Skeletal muscle satellite cell (primary cell): Measurements from ENCODE around the gene MST1R. TPM values are rescaled to one million over a fixed set of nuclear protein-coding genes. Genes with fewer than 3 reads are reported as not detected.

Experiments
- H3K27me3 ChIP-seq: 2 replicates; pipeline ENCODE4 v1.7.0; 2013; ENCODE audit warnings: low read length; ENCODE audit not compliant: control insufficient read depth, insufficient read depth
- H3K36me3 ChIP-seq: 2 replicates; pipeline ENCODE4 v1.7.0; 2013; ENCODE audit warnings: mild to moderate bottlenecking, control low read depth, low read length; ENCODE audit not compliant: insufficient read depth
- H3K4me1 ChIP-seq: 2 replicates; pipeline ENCODE4 v1.7.0; 2013; ENCODE audit warnings: low read length; ENCODE audit not compliant: control insufficient read depth, insufficient read depth
- H3K4me2 ChIP-seq: 2 replicates; pipeline ENCODE4 v1.7.0; 2013; ENCODE audit warnings: mild to moderate bottlenecking, low read length
- H3K4me3 ChIP-seq: 2 replicates; pipeline ENCODE4 v1.7.0; 2013; ENCODE audit warnings: low read length
- H3K9ac ChIP-seq: 2 replicates; pipeline ENCODE4 v1.7.0; 2013; ENCODE audit warnings: mild to moderate bottlenecking, low read depth, low read length, moderate library complexity
- H3K9me3 ChIP-seq: replicated peaks from 2 replicates; pipeline ENCODE4 v1.7.0; 2013; ENCODE audit warnings: mild to moderate bottlenecking, control low read depth, low read length
- small RNA-seq: library from RNA; depleted of rRNA; stranded (forward); fragments of <200 nt; gene quantifications from one replicate; pipeline ENCODE3, GENCODE V24; 2012

MST1R gene

GRCh38 chr3:49845694-49846093, 58.0 kb downstream of the MST1R start:
- Histone ChIP-seq H3K4me1 (no peaks in the 10 kb centered on the region), H3K4me2 (no peak overlapping the region), H3K36me3 (peaks cover 11% of the 10 kb centered on the region), H3K4me3 (no peak overlapping the region), H3K27me3 (no peaks in the 10 kb centered on the region), H3K9ac (no peak overlapping the region), H3K9me3 (no peaks in the 10 kb centered on the region)

GRCh38 chr3:49844464-49845183, 59.0 kb downstream of the MST1R start:
- Histone ChIP-seq H3K4me2 (no peak overlapping the region), H3K9ac (no peak overlapping the region), H3K9me3 (no peaks in the 10 kb centered on the region), H3K36me3 (peaks cover 11% of the 10 kb centered on the region), H3K4me1 (no peaks in the 10 kb centered on the region), H3K4me3 (no peak overlapping the region), H3K27me3 (no peaks in the 10 kb centered on the region)

GRCh38 chr3:49842843-49843517, 60.7 kb downstream of the MST1R start:
- H3K4me1 ChIP-seq = peaks cover 3% of the 10 kb centered on the region
- H3K4me2 ChIP-seq = no peak overlapping the region
- H3K9me3 ChIP-seq = no peaks in the 10 kb centered on the region
- peaks cover 11% of the 10 kb centered on the region for H3K36me3 ChIP-seq
- no peaks in the 10 kb centered on the region for H3K27me3 ChIP-seq
- H3K4me3 ChIP-seq = no peak overlapping the region
- no peak overlapping the region for H3K9ac ChIP-seq

GRCh38 chr3:49841806-49842205, 61.9 kb downstream of the MST1R start:
- Histone ChIP-seq H3K4me3 (no peak overlapping the region), H3K9ac (no peak overlapping the region), H3K36me3 (peaks cover 5% of the 10 kb centered on the region), H3K4me2 (no peak overlapping the region), H3K4me1 (peaks cover 3% of the 10 kb centered on the region), H3K9me3 (no peaks in the 10 kb centered on the region), H3K27me3 (no peaks in the 10 kb centered on the region)

- no peaks in the 10 kb centered on the region for H3K9me3 ChIP-seq
- H3K4me2 ChIP-seq = no peak overlapping the region
- H3K4me1 ChIP-seq = peaks cover 3% of the 10 kb centered on the region
- H3K36me3 ChIP-seq = peaks cover 5% of the 10 kb centered on the region
- no peak overlapping the region for H3K9ac ChIP-seq
- no peak overlapping the region for H3K4me3 ChIP-seq
- no peaks in the 10 kb centered on the region for H3K27me3 ChIP-seq
Measured at GRCh38 chr3:49841126-49841696, 62.5 kb downstream of the MST1R start.

- Histone ChIP-seq H3K4me3 (no peak overlapping the region), H3K4me1 (peaks cover 3% of the 10 kb centered on the region), H3K36me3 (peaks cover 4% of the 10 kb centered on the region)
Measured at GRCh38 chr3:49840388-49840787, 63.3 kb downstream of the MST1R start.

GRCh38 chr3:49839193-49839809, 64.4 kb downstream of the MST1R start:
- H3K36me3 ChIP-seq = no peaks in the 10 kb centered on the region

More at GRCh38 chr3:49840388-49840787, 63.3 kb downstream of the MST1R start:
- H3K9ac ChIP-seq = no peak overlapping the region
- no peaks in the 10 kb centered on the region for H3K27me3 ChIP-seq
- H3K9me3 ChIP-seq = no peaks in the 10 kb centered on the region
- no peak overlapping the region for H3K4me2 ChIP-seq

More at GRCh38 chr3:49839193-49839809, 64.4 kb downstream of the MST1R start:
- Histone ChIP-seq H3K4me3 (no peak overlapping the region), H3K4me1 (peaks cover 3% of the 10 kb centered on the region), H3K4me2 (no peak overlapping the region), H3K27me3 (no peaks in the 10 kb centered on the region), H3K9me3 (no peaks in the 10 kb centered on the region), H3K9ac (no peak overlapping the region)

Small RNA genes within 50 kb of the gene (small RNA-seq; reads per million reads assigned to genes)
- not detected for gene RN7SL217P
